NCI-H1436 (cell line): ENCODE measurements around the gene DYRK4.

Source experiments
- DNase-seq: peaks from one replicate; lab custom pipeline; 2025; lab: John Stamatoyannopoulos, UW

The DYRK4 gene

GRCh38 chr12:4621511-4621910 is 59.5 kb downstream of the DYRK4 start:
- DNase-seq: no peak

- no peak for DNase-seq
These were observed 64.5 kb downstream of the DYRK4 start for GRCh38 chr12:4626543-4626942.

GRCh38 chr12:4628406-4628805 is 66.4 kb downstream of the DYRK4 start:
- no peak for DNase-seq

GRCh38 chr12:4630262-4630661 is 68.3 kb downstream of the DYRK4 start:
- DNase-seq: no peak

GRCh38 chr12:4643747-4644146 is 81.7 kb downstream of the DYRK4 start:
- DNase-seq: no peak

GRCh38 chr12:4645023-4645422 is 83.0 kb downstream of the DYRK4 start:
- DNase-seq: no peak

- DNase-seq: no peak
These were observed 86.1 kb downstream of the DYRK4 start for GRCh38 chr12:4648104-4648500.

DNA sequence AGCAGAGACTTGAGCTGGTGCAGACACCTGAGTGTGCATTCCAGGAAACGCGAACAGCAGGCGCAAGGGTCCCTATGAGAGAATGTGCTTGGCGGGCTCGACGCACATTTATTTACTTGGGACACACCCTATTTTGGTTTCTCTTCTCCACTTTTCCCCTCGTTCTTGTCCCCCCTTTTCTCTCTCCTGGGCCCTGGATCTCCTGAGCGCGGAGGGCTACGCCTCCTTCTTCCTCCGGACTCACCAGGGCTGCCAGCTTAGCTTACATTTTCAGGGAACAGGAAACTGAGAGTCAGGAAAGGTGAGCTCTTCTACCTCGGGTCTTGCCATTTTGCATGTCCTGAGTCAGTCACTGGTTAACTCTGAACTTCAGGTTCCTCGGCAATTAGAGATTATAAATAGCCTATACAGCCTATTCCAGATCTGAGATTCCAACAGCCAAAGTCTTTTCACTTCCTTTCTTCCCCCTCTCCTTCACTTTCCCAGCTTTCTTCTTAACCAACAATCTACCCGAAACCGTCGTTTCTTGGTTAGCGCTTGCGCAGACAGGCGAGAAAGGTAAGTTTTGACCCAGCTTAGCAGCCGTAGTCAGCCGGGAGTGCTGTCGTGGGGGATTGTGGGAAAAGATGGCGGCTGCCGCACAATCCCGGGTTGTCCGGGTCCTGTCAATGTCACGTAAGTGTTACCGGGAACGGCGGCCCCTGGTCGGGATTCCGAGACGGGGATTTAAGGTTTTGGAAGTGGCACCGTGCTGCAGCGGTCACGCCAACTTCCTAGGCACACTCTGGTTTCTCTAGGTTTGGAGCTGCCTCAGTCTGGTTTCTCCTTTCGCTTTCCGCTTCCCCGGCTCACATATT is 86.7 kb downstream of the DYRK4 start, which contains the start of the genes AKAP3 and NDUFA9:
Gene AKAP3, minus strand, starts transcription at position 551 of the 857 bp plus-strand sequence. CDS start 10,855 bp downstream, outside the sequence.
Gene NDUFA9, plus strand, starts transcription at position 614 of the 857 bp plus-strand sequence. Its CDS starts 13 bp downstream, at position 627.
- DNase-seq: peak; percentile 59

DNA sequence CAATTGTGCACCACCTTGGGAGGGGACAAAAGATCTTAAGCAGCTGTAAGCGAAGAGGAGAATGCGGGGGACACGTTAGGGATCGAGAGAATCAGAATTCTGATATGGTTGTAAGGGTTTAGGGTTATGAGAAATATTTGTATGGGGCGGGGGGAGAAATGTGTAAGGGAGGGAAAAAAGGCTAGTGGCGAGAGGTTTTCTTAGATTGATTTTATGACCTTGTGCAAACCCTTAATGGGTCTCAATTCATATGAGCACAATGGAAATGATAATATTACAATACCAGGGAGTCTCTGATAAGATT is 87.3 kb downstream of the DYRK4 start:
- DNase-seq: no peak

GRCh38 chr12:4653257-4653656 is 91.2 kb downstream of the DYRK4 start:
- no peak for DNase-seq

DNA sequence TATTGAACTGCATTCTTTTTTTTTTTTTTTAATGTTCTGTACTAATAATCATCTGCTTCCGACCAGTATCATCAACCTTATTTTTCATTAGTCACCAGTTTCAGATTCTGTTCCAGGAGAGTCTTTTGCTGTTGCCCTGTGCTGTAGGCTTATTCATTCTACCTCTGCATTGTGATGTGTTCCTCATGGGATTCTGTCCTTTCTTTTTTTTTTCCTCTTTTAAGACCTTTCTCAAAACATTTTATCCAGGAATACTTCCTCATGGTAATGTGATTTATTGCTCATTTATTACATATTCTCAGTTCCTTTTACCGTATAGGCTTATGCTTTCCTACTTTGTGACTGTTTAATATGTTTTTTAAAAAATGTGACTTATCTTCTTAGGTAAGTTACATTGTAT is 91.7 kb downstream of the DYRK4 start:
- DNase-seq: no peak
